HEK293T (cell line): ENCODE results near the gene CA10.

Experiments
- L3MBTL2 ChIP-seq: fragments of 450-650 bp; conservative IDR thresholded peaks from 2 replicates; pipeline ENCODE4 v1.6.1; 2016; ENCODE audit warnings: mild to moderate bottlenecking
- SP1 ChIP-seq: fragments of 450-650 bp; IDR thresholded peaks from 2 replicates; pipeline ENCODE4 v1.6.1; 2017
- SUZ12 ChIP-seq: fragments of 450-650 bp; IDR thresholded peaks from 2 replicates; pipeline ENCODE4 v1.6.1; 2016; ENCODE audit warnings: mild to moderate bottlenecking
- TARDBP ChIP-seq: fragments of 450-650 bp; IDR thresholded peaks from 2 replicates; pipeline ENCODE4 v1.6.1; 2016
- ZNF384 ChIP-seq: fragments of 450-650 bp; IDR thresholded peaks from 2 replicates; pipeline ENCODE4 v1.6.1; 2016

GRCh38 chr17:51908841-51909537 is 249.5 kb downstream of the CA10 start:
- TF ChIP-seq SP1, result no peak
- TF ChIP-seq L3MBTL2, result no peak
- TF ChIP-seq SUZ12, result no peak
- no peak for TF ChIP-seq TARDBP
- no peak for TF ChIP-seq ZNF384
